Neuronal stem cell (in vitro differentiated cells): ENCODE data around the gene VPS50.

Experiments
- DNase-seq: peaks from one replicate; pipeline ENCODE4 v3.0.0-alpha.2; 2013; ENCODE audit warnings: low spot score
- H2AFZ ChIP-seq: one replicate; pipeline ENCODE4 v1.6.1; 2013; ENCODE audit warnings: mild to moderate bottlenecking, low read length, inconsistent platforms
- H2AK5ac ChIP-seq: 2 replicates; pipeline ENCODE4 v1.6.1; 2013; ENCODE audit warnings: low read depth, mild to moderate bottlenecking, inconsistent platforms, low read length, moderate library complexity, mixed read lengths
- H2BK120ac ChIP-seq: 2 replicates; pipeline ENCODE4 v1.6.1; 2013; ENCODE audit warnings: low read depth, mild to moderate bottlenecking, inconsistent platforms, low read length, moderate library complexity, mixed read lengths
- H2BK12ac ChIP-seq: one replicate; pipeline ENCODE4 v1.6.1; 2013; ENCODE audit warnings: low read length, inconsistent platforms
- H2BK15ac ChIP-seq: 2 replicates; pipeline ENCODE4 v1.6.1; 2013; ENCODE audit warnings: mild to moderate bottlenecking, low read length, inconsistent platforms, mixed read lengths
- H2BK5ac ChIP-seq: one replicate; pipeline ENCODE4 v1.6.1; 2013; ENCODE audit warnings: inconsistent platforms, mild to moderate bottlenecking, low read length, moderate library complexity
- H3K14ac ChIP-seq: one replicate; pipeline ENCODE4 v1.6.1; 2013; ENCODE audit warnings: low read length, inconsistent platforms
- H3K18ac ChIP-seq: 2 replicates; pipeline ENCODE4 v1.6.1; 2013; ENCODE audit warnings: low read length, inconsistent platforms
- H3K23ac ChIP-seq: 2 replicates; pipeline ENCODE4 v1.6.1; 2013; ENCODE audit warnings: low read depth, mild to moderate bottlenecking, mixed read lengths, low read length, inconsistent platforms; ENCODE audit not compliant: poor library complexity
- H3K27ac ChIP-seq: replicated peaks from 3 replicates; pipeline ENCODE4 v1.5.1; 2013; ENCODE audit warnings: low read length, inconsistent platforms
- H3K27me3 ChIP-seq, 3 experiments: 2 replicates each; pipeline ENCODE4 v1.6.1; 2013; ENCODE audit warnings: low read length in 3 of 3, mild to moderate bottlenecking in 2 of 3, inconsistent platforms in 1 of 3, low read depth in 1 of 3, mixed read lengths in 1 of 3, moderate library complexity in 1 of 3; ENCODE audit not compliant: control insufficient read depth in 3 of 3, insufficient read depth in 3 of 3
- H3K36me3 ChIP-seq, 2 donors: replicated peaks in 1 of 2; 2 replicates each; pipeline ENCODE4 v1.6.1; 2013; ENCODE audit warnings: low read length in 2 of 2; ENCODE audit not compliant: control insufficient read depth in 2 of 2, insufficient read depth in 2 of 2
- H3K4ac ChIP-seq: 2 replicates; pipeline ENCODE4 v1.6.1; 2013; ENCODE audit warnings: inconsistent platforms, mild to moderate bottlenecking, low read length, moderate library complexity
- H3K4me1 ChIP-seq, 2 donors: 1 replicate in 1 of 2; 2 replicates in 1 of 2; pipeline ENCODE4 v1.6.1; 2013; ENCODE audit warnings: low read length in 2 of 2, low read depth in 1 of 2; ENCODE audit not compliant: control insufficient read depth in 2 of 2, insufficient read depth in 1 of 2
- H3K4me2 ChIP-seq: one replicate; pipeline ENCODE4 v1.6.1; 2013; ENCODE audit warnings: mild to moderate bottlenecking, low read length, inconsistent platforms; ENCODE audit not compliant: insufficient read depth, poor library complexity, severe bottlenecking
- H3K4me3 ChIP-seq, 2 donors: 2 replicates each; pipeline ENCODE4 v1.5.1; 2013; ENCODE audit warnings: low read length in 2 of 2, mild to moderate bottlenecking in 2 of 2, inconsistent platforms in 1 of 2, moderate library complexity in 1 of 2
- H3K79me1 ChIP-seq: one replicate; pipeline ENCODE4 v1.6.1; 2013; ENCODE audit warnings: low read depth, mild to moderate bottlenecking, inconsistent platforms, low read length, moderate library complexity
- H3K9ac ChIP-seq: one replicate; pipeline ENCODE4 v1.6.1; 2013; ENCODE audit warnings: mild to moderate bottlenecking, low read depth, low read length, inconsistent platforms; ENCODE audit not compliant: poor library complexity
- H3K9me3 ChIP-seq, 2 donors: replicated peaks in 1 of 2; 2 replicates each; pipeline versions ENCODE3 to v1.6.1; 2013; ENCODE audit warnings: low read length in 2 of 2, mild to moderate bottlenecking in 2 of 2, inconsistent platforms in 1 of 2, low read depth in 1 of 2, mixed read lengths in 1 of 2, moderate library complexity in 1 of 2; ENCODE audit not compliant: control insufficient read depth in 2 of 2, insufficient read depth in 1 of 2
- H4K8ac ChIP-seq: one replicate; pipeline ENCODE4 v1.6.1; 2013; ENCODE audit warnings: low read depth, mild to moderate bottlenecking, inconsistent platforms, low read length, moderate library complexity
- H4K91ac ChIP-seq: one replicate; pipeline ENCODE4 v1.6.1; 2013; ENCODE audit warnings: low read length, low read depth, mild to moderate bottlenecking, inconsistent platforms; ENCODE audit not compliant: poor library complexity
- WGBS, 2 donors: extraction: QIAGEN DNeasy Blood & Tissue Kit; methylation state at CpG; one replicate each; pipeline ENCODE4 v1.1.7; 2013; ENCODE audit warnings: missing lambda C conversion rate in 2 of 2, mixed read lengths in 1 of 2; ENCODE audit not compliant: insufficient read length in 2 of 2, insufficient replicate concordance in 1 of 2; ENCODE audit errors: extremely low coverage in 2 of 2; 5-methylcytosine and 5-hydroxymethylcytosine counted together

The VPS50 gene

DNA sequence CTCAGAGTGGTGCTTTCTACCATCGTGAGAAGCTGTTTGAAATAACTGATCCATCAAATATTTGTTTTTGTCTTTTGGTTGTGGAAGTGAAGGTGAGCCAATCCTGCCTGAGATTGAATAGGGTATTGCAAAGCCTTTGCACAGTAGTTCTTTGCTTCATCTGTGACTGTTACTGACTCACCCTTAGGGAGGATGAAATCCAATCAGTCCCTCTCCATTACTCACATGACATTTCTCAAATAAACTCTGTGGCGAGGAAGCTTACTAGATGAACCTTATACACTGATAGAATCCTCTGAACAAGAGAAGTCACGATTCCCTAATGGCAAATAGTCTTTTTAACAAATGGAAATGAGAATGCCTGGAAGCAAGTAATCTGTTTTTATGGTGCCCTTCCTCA, 37.8 kb upstream of the VPS50 start:
- Histone ChIP-seq H2BK12ac (no peak overlapping the region), H3K4ac (no peak overlapping the region), H3K9me3 (no peaks in the 10 kb centered on the region), H2BK120ac (no peak overlapping the region), H3K27ac (no peak overlapping the region), H3K14ac (no peak overlapping the region), H3K4me3 (no peak overlapping the region), H2BK15ac (no peak overlapping the region), H3K23ac (no peak overlapping the region), H3K4me2 (no peak overlapping the region), H3K4me1 (no peaks in the 10 kb centered on the region), H3K9ac (no peak overlapping the region), H4K91ac (no peak overlapping the region), H2AK5ac (no peak overlapping the region), H4K8ac (no peak overlapping the region), H2AFZ (no peak overlapping the region), H3K36me3 (no peaks in the 10 kb centered on the region), H3K18ac (no peak overlapping the region), H2BK5ac (no peak overlapping the region), H3K27me3 (peaks cover 0 to 20% (median 0%) of the 10 kb centered on the region in 3 experiments), H3K79me1 (no peaks in the 10 kb centered on the region)
- no peak for DNase-seq
- WGBS, 2 donors, result no CpG with 5 or more reads among the region's 3 CpGs

DNA sequence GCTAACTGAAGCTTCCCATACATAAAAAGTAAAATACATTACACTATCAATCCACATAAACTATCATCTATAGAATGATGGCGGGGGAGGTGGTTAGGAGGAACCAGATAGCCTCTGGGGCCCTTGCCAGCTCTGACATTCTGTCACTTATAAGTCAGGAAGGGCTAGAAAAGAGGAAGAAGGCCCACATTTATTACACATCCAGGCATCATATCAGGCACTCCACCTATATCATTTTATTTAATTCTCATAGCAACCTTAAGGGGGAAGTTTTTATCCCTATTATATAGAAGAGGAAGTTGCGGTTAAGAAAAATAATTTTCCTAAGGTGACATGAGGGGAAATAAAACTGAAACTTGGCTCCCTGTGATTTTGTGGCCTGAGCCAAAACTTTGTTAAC, 35.8 kb upstream of the VPS50 start:
- Histone ChIP-seq H3K4ac (no peak overlapping the region), H2BK15ac (no peak overlapping the region), H3K23ac (no peak overlapping the region), H2BK12ac (no peak overlapping the region), H2AK5ac (no peak overlapping the region), H3K79me1 (no peaks in the 10 kb centered on the region), H3K4me3 (no peak overlapping the region), H3K27me3 (peaks cover 0 to 21% (median 0%) of the 10 kb centered on the region in 3 experiments), H3K4me2 (no peak overlapping the region), H3K18ac (no peak overlapping the region), H2AFZ (no peak overlapping the region), H2BK5ac (no peak overlapping the region), H3K14ac (no peak overlapping the region), H3K36me3 (no peaks in the 10 kb centered on the region), H4K91ac (no peak overlapping the region), H2BK120ac (no peak overlapping the region), H4K8ac (no peak overlapping the region), H3K9ac (no peak overlapping the region), H3K9me3 (no peaks in the 10 kb centered on the region), H3K27ac (no peak overlapping the region), H3K4me1 (no peaks in the 10 kb centered on the region)
- no peak for DNase-seq
- no CpG with 5 or more reads among the region's 2 CpGs for WGBS, 2 donors

DNA sequence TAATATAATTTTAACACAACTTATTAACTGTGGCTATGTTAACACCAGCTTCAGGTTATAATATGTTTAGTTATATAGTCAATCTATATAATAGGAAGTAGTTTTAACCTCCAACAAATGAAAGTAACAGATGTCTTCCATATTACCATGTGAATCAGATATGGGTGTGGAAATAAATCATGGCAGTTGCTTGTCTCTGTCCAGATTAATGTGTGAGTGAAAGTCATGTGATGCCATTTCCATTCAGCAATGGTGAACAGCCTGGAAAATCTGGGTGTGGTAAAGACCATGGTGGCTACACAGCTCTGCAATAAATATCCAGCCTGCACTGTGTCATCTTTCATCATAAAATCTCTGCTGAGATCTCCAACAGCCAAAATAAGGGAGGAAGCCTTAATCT, 33.7 kb upstream of the VPS50 start:
- no peaks in the 10 kb centered on the region for H3K4me1 ChIP-seq
- no peak overlapping the region for H2BK15ac ChIP-seq
- no peak overlapping the region for H3K18ac ChIP-seq
- H4K8ac ChIP-seq, result no peak overlapping the region
- no peak overlapping the region for H4K91ac ChIP-seq
- H3K9ac ChIP-seq, result no peak overlapping the region
- no peak overlapping the region for H3K14ac ChIP-seq
- DNase-seq, result no peak
- no peak overlapping the region for H3K4me2 ChIP-seq
- H3K23ac ChIP-seq, result no peak overlapping the region
- H2AK5ac ChIP-seq, result no peak overlapping the region
- H2BK120ac ChIP-seq, result no peak overlapping the region
- H3K9me3 ChIP-seq, result no peaks in the 10 kb centered on the region
- no peak overlapping the region for H2BK5ac ChIP-seq
- H3K36me3 ChIP-seq, result no peaks in the 10 kb centered on the region
- no peaks in the 10 kb centered on the region for H3K79me1 ChIP-seq
- peaks cover 0 to 26% (median 0%) of the 10 kb centered on the region in 3 experiments for H3K27me3 ChIP-seq
- no peak overlapping the region for H3K4ac ChIP-seq
- H2AFZ ChIP-seq, result no peak overlapping the region
- H3K4me3 ChIP-seq, result no peak overlapping the region
- no peak overlapping the region for H2BK12ac ChIP-seq
- no peak overlapping the region for H3K27ac ChIP-seq

DNA sequence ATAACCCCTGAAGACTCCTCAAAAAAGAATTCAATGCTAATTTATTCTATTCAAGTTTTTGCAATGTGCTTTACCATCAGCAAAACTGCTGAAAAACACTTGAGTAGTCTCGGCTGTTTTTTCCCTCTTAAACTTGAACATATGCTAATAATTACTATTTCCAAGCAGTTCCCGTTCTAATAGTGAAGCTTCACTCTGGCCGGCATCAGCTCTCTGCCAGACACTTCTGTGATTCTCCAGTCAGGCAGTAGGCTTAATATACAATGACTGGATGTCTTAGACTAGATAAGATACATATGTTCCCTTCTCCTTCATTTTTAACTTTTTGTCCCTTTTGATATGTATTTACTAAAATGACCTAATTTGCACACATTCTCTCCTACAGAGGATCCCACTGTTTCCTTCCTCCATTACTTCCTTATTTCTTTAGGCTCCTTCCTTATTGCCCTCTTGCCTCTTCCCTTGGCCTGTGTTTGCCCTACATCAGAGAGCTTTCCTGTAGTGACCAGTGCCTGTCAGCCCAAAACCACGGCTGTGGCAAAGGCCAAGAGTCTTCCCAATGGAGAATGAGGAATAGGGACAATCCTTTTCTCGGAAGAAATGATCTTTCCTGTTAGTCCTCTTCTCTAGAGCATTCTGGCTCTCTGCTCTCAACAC, 29.4 kb upstream of the VPS50 start:
- Histone ChIP-seq H3K36me3 (no peaks in the 10 kb centered on the region), H2BK5ac (no peak overlapping the region), H2BK120ac (no peak overlapping the region), H3K4me2 (no peak overlapping the region), H4K91ac (no peak overlapping the region), H3K4me3 (no peak overlapping the region), H2BK15ac (no peak overlapping the region), H2AFZ (no peak overlapping the region), H3K4me1 (no peaks in the 10 kb centered on the region), H3K9me3 (no peaks in the 10 kb centered on the region), H3K79me1 (no peaks in the 10 kb centered on the region), H3K9ac (no peak overlapping the region), H3K23ac (no peak overlapping the region), H4K8ac (no peak overlapping the region), H2BK12ac (no peak overlapping the region), H3K27me3 (peaks cover 0 to 32% (median 0%) of the 10 kb centered on the region in 3 experiments), H3K27ac (no peak overlapping the region), H2AK5ac (no peak overlapping the region), H3K4ac (no peak overlapping the region), H3K14ac (no peak overlapping the region), H3K18ac (no peak overlapping the region)
- WGBS, 2 donors, result no CpG with 5 or more reads among the region's 5 CpGs
- DNase-seq, result no peak
